ENCODE data around the gene FAM185A. TPM values are rescaled to one million over a fixed set of nuclear protein-coding genes. Genes with fewer than 3 reads are reported as not detected.

The FAM185A gene
- total and polyA plus RNA-seq, 2 of the 13 experiments (the other 11 are each of a cell fraction or from before 2014, with no cell fraction given) = 5.0 to 11.6 TPM

DNA sequence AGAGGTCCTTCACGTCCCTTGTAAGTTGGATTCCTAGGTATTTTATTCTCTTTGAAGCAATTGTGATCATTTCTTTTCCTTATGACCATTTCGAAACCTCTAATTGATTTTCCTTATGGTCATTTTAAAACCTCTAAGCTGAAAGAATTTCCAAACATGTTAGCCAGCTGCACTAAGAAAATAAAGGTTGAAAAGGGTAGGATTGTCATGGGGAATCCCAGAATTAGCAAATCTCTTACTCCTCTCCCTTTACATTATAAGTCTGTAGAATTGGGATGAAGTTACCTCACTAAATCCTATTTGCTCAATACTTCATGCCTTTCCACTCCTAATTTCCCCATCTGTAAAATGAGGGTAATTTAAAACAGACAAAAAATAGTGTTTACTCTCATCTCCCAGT, 79.5 kb downstream of the FAM185A start (continued):
- TF ChIP-seq, protein P1, sequence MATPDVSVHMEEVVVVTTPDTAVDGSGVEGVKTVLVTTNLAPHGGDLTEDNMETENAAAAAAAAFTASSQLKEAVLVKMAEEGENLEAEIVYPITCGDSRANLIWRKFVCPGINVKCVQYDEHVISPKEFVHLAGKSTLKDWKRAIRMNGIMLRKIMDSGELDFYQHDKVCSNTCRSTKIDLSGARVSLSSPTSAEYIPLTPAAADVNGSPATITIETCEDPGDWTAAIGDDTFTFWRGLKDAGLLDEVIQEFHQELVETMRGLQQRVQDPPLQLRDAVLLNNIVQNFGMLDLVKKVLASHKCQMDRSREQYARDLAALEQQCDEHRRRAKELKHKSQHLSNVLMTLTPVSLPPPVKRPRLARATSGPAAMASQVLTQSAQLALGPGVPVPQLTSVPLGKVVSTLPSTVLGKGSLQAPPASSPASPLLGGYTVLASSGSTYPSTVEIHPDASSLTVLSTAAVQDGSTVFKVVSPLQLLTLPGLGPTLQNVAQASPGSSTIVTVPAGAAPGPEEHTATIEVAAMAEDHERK (CRISPR knock-in tag; IDR thresholded peaks at IDR 0.05; ENCODE audit: low read depth) = no peak
- TF ChIP-seq, protein P2, sequence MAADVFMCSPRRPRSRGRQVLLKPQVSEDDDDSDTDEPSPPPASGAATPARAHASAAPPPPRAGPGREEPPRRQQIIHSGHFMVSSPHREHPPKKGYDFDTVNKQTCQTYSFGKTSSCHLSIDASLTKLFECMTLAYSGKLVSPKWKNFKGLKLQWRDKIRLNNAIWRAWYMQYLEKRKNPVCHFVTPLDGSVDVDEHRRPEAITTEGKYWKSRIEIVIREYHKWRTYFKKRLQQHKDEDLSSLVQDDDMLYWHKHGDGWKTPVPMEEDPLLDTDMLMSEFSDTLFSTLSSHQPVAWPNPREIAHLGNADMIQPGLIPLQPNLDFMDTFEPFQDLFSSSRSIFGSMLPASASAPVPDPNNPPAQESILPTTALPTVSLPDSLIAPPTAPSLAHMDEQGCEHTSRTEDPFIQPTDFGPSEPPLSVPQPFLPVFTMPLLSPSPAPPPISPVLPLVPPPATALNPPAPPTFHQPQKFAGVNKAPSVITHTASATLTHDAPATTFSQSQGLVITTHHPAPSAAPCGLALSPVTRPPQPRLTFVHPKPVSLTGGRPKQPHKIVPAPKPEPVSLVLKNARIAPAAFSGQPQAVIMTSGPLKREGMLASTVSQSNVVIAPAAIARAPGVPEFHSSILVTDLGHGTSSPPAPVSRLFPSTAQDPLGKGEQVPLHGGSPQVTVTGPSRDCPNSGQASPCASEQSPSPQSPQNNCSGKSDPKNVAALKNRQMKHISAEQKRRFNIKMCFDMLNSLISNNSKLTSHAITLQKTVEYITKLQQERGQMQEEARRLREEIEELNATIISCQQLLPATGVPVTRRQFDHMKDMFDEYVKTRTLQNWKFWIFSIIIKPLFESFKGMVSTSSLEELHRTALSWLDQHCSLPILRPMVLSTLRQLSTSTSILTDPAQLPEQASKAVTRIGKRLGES (CRISPR knock-in tag; IDR thresholded peaks at IDR 0.05; ENCODE audit: borderline replicate concordance) = no peak

DNA sequence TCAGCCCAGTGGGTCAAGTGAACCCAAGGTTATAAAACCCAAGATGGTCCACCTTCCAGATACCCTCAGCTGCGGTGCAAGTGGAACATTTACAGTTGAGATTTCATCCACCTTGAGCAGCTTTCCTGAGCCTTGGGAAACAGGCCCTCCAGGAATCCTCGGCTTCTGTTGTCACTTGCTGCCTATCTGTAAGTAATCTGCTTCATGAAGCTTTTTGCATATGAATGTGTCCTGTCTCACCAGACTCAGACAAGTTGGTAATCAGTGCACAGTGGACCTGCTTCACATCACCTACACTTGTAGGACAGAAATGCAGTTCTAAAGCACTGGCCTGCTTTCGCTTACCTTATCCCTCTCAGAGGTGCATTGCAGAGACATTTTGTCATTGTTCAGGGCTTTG, 80.3 kb downstream of the FAM185A start:
- POLR2A ChIA-PET = no interaction called here
- CTCF ChIA-PET (ENCODE audit: low intra/inter-chr PET ratio, low total read pairs) = no interaction called here

More for the DNA sequence above, 80.3 kb downstream of the FAM185A start:
- peaks cover 3 to 11% of the 10 kb centered on the region in 2 experiments; a peak in 3 of 5 replicates for H3K36me3 ChIP-seq (replicated peaks in 1 of 2; ENCODE audit: control insufficient read depth in 1 of 2, insufficient read depth in 2 of 2, low read length in 2 of 2)
- intact Hi-C loops (cut with micrococcal nuclease; ENCODE audit: unreplicated experiment) (no loop called here), in situ Hi-C loops (cut with HindIII; ENCODE audit: extremely low pct_ligation_motif_present, low pct_unique_long_range_greater_than_20kb) (no loop called here)
- H2AFZ ChIP-seq (ENCODE audit: low read length) = no peak overlapping the region
- ATAC-seq (no peak), FAIRE-seq (no peak), DNase-seq (ENCODE audit: low spot score) (no peak)
- H3K27me3 ChIP-seq (ENCODE audit: control insufficient read depth in 1 of 2, insufficient read depth in 2 of 2, low read length in 2 of 2) = no peaks in the 10 kb centered on the region
- no peaks in the 10 kb centered on the region for H3K4me1 ChIP-seq (ENCODE audit: insufficient read depth, low read length)
- H4K20me1 ChIP-seq (ENCODE audit: insufficient read depth, low read length) = no peaks in the 10 kb centered on the region
- BruUV-seq (replicated peaks) = no TSS peak
- no peaks in the 10 kb centered on the region for H3K9me3 ChIP-seq (ENCODE audit: low read length)
- TF ChIP-seq CEBPG (CRISPR knock-in tag; IDR thresholded peaks at IDR 0.05) (no peak), RFXAP (CRISPR knock-in tag; IDR thresholded peaks at IDR 0.05; ENCODE audit: borderline replicate concordance) (no peak)
- H3K9ac ChIP-seq (ENCODE audit: insufficient read depth, low read depth, low read length) = no peak overlapping the region
- no peak overlapping the region for H3K27ac ChIP-seq (ENCODE audit: extremely low read length, insufficient read depth, low read length)
- 100% methylated on average over 1 of the region's 3 CpGs for WGBS (ENCODE audit: low lambda C conversion rate)
- H3K4me2 ChIP-seq (ENCODE audit: low read depth, low read length) = no peak overlapping the region
- H3K79me2 ChIP-seq (ENCODE audit: insufficient read depth, low read length) = no peaks in the 10 kb centered on the region
- H3K4me3 ChIP-seq (replicated peaks in 1 of 3; ENCODE audit: insufficient read depth in 1 of 3, low read depth in 2 of 3, low read length in 3 of 3) = no peak overlapping the region

All from HepG2 (cell line).